Heart right ventricle (tissue), 16 donors: Measurements from ENCODE around the gene IZUMO4. TPM values are rescaled to one million over a fixed set of nuclear protein-coding genes. Genes with fewer than 3 reads are reported as not detected.

Experiments
- ATAC-seq, 8 donors: fragments of 200-7000 bp; cut with Tn5 transposase; one replicate each; pipeline ENCODE4 v1.9.1; 2020; ENCODE audit warnings: mild to moderate bottlenecking in 8 of 8, moderate library complexity in 8 of 8, moderate number of reproducible peaks in 1 of 8
- DNase-seq, 2 donors: peaks; one replicate each; pipeline ENCODE4 v3.0.0-alpha.2; 2020
- H3K27ac ChIP-seq, 10 donors: fragments of 200-600 bp; sonication (generic) in 2 of 10; one replicate each; pipeline versions ENCODE4 v1.5.0 to v1.8.0; 2020 to 2022; ENCODE audit warnings: mild to moderate bottlenecking in 3 of 10
- H3K27me3 ChIP-seq, 7 donors: fragments of 200-600 bp; one replicate each; pipeline ENCODE4 v1.8.0; 2021 to 2022; ENCODE audit warnings: mild to moderate bottlenecking in 2 of 7
- H3K36me3 ChIP-seq, 9 donors: fragments of 200-600 bp; sonication (generic) in 1 of 9; one replicate each; pipeline versions ENCODE4 v1.5.0 to v1.8.0; 2020 to 2022; ENCODE audit warnings: mild to moderate bottlenecking in 2 of 9
- H3K4me1 ChIP-seq, 9 donors: fragments of 200-600 bp; sonication (generic) in 1 of 9; one replicate each; pipeline versions ENCODE4 v1.5.0 to v1.8.0; 2020 to 2022; ENCODE audit warnings: mild to moderate bottlenecking in 4 of 9
- H3K4me3 ChIP-seq, 10 donors: fragments of 200-600 bp; sonication (generic) in 2 of 10; one replicate each; pipeline versions ENCODE4 v1.5.0 to v1.8.0; 2020 to 2022; ENCODE audit warnings: mild to moderate bottlenecking in 7 of 10, moderate library complexity in 2 of 10
- H3K9me3 ChIP-seq, 11 donors: fragments of 200-600 bp in 10 of 11; sonication (generic) in 2 of 11; one replicate each; pipeline versions ENCODE4 v1.5.0 to v1.8.0; 2013 to 2022; ENCODE audit warnings: mild to moderate bottlenecking in 2 of 11, control low read depth in 1 of 11, moderate library complexity in 1 of 11
- CTCF ChIP-seq, 9 donors: fragments of 200-600 bp; sonication (generic) in 2 of 9; IDR thresholded peaks; one replicate each; pipeline versions ENCODE4 v1.5.0 to v1.8.0; 2021 to 2022; ENCODE audit warnings: antibody characterized with exemption in 9 of 9, mild to moderate bottlenecking in 5 of 9, moderate library complexity in 1 of 9
- whole genome bisulfite sequencing, 2 donors: extraction: QIAGEN DNeasy Blood & Tissue Kit; methylation state at CpG; one replicate each; pipeline ENCODE4 v1.1.7; 2013; ENCODE audit warnings: inconsistent platforms in 1 of 2; 5-methylcytosine and 5-hydroxymethylcytosine counted together
- intact Hi-C, 10 donors: fragments of 100-400 bp; cut with DNase I; formaldehyde crosslinking; loops; one replicate each; pipeline versions ENCODE4 v1.11.1 to v1.14.2; 2022
- polyA plus RNA-seq, 2 donors: library from polyadenylated mRNA; stranded (reverse); fragments of 200-250 nt; gene quantifications; one replicate each; pipeline ENCODE4 v1.2.3, GENCODE V29; 2013
- total RNA-seq, 10 donors: library from RNA; stranded (reverse); fragmentation: NEBNext Ultra II Directional in 3 of 10; extraction: Animal tissue kit (Norgen Biotek cat#: 25700) in 3 of 10; gene quantifications; one replicate each; pipeline versions ENCODE4 v1.2.1 to v1.2.4, GENCODE V29; 2021 to 2023
- donor health status: Arrhythmogenic right ventricular cardiomyopathy.
- donor health status: ischemic (EF 13 %, LVEDD 7.1; RV severe dilation, severe dysfunction).
- donor health status: healthy with polysubstance abuse.
- donor health status: DM: no; HTN: yes; CAD: no.
- donor health status: DM: no; HTN: no; CAD: no.
- donor health status: ischemic (EF 25% LVEDD 6.9; RV normal size, moderate dysfunction).
- donor health status: ischemic (EF 25% LVEDD 5.7; RV mildly dilated, moderate dysfunction).
- donor health status: healthy.
- donor health status: DM: yes; HTN: yes; CAD: no.
- donor health status: Ischemic cardiomyopathy.
- donor health status: ischemic (EF 35%, LVEDD 5.7; RV mildly dilated, moderate dysfunction).
- donor health status: nonischemic (EF 11% LVEDD 7.7; RV severe dilation, severe dysfunction).
- donor health status: DM: yes; HTN: yes; CAD: no.
- donor health status: PGD.
- donor health status: ischemic (EF 29% LVEDD 5.4; RV normal size, mild dysfunction).
- donor health status: nonischemic (EF 23%, LVEDD 6.1; RV moderate dilation, normal function).

The IZUMO4 gene
- total and polyA plus RNA-seq, 12 donors = 1.2 to 13.1 (median 2.7) TPM

GRCh38 chr19:2097203-2097885 lies 629 bp downstream of the IZUMO4 start:
- ATAC-seq = no peak
- peak overlapping the region in 9 of 10 donors; percentile 14 to 73 (median 35) for H3K27ac ChIP-seq
- TF ChIP-seq CTCF (IDR thresholded peaks at IDR 0.05) = no peak
- peaks cover 0 to 45% (median 17%) of the 10 kb centered on the region in 9 donors for H3K36me3 ChIP-seq
- DNase-seq = no peak
- WGBS, 2 donors = 28 to 31% methylated on average over 30 of the region's 30 CpGs
- H3K4me1 ChIP-seq = peaks cover 13 to 48% (median 34%) of the 10 kb centered on the region in 9 donors
- H3K9me3 ChIP-seq = no peaks in the 10 kb centered on the region
- H3K4me3 ChIP-seq = peak overlapping the region in 9 of 10 donors; percentile 37 to 95 (median 58)
- intact Hi-C loops = loop anchor here in 2 of 10 donors (2.0 to 5.0 kb wide), 2 partner anchors 53 to 55 kb away; partner anchors contain the start of gene AP3D1 (in 2 of the 2)
- H3K27me3 ChIP-seq = no peaks in the 10 kb centered on the region

GRCh38 chr19:2097886-2098327 lies 1.2 kb downstream of the IZUMO4 start:
- ATAC-seq = no peak
- intact Hi-C loops = loop anchor here in 2 of 10 donors (2.0 to 5.0 kb wide), 2 partner anchors 53 to 54 kb away; partner anchors contain the start of gene AP3D1 (in 2 of the 2)

GRCh38 chr19:2099054-2099501 lies 2.4 kb downstream of the IZUMO4 start:
- intact Hi-C loops = loop anchor here in 1 of 10 donors (5.0 kb wide), 1 partner anchor 53 kb away; the partner anchor contains the start of gene AP3D1
- Histone ChIP-seq H3K27me3 (no peaks in the 10 kb centered on the region), H3K4me3 (no peak overlapping the region), H3K4me1 (peaks cover 13 to 30% (median 24%) of the 10 kb centered on the region in 9 donors), H3K9me3 (no peaks in the 10 kb centered on the region), H3K27ac (peak overlapping the region in 1 of 10 donors; percentile 10), H3K36me3 (peaks cover 0 to 50% (median 17%) of the 10 kb centered on the region in 9 donors)
- no peak for ATAC-seq
- no peak for TF ChIP-seq CTCF (IDR thresholded peaks at IDR 0.05)
- DNase-seq = no peak
- WGBS, 2 donors = 75 to 77% methylated on average over 14 to 16 of the region's 16 CpGs

More at GRCh38 chr19:2097886-2098327, 1.2 kb downstream of the IZUMO4 start:
- Histone ChIP-seq H3K27me3 (no peaks in the 10 kb centered on the region), H3K27ac (no peak overlapping the region), H3K36me3 (peaks cover 0 to 47% (median 17%) of the 10 kb centered on the region in 9 donors), H3K4me1 (peaks cover 13 to 42% (median 29%) of the 10 kb centered on the region in 9 donors), H3K4me3 (no peak overlapping the region), H3K9me3 (no peaks in the 10 kb centered on the region)
- TF ChIP-seq CTCF (IDR thresholded peaks at IDR 0.05) = no peak
- WGBS, 2 donors = 82% methylated on average over 23 of the region's 23 CpGs
- DNase-seq = no peak

GRCh38 chr19:2099937-2100718 lies 3.4 kb downstream of the IZUMO4 start:
- H3K4me3 ChIP-seq = no peak overlapping the region
- DNase-seq = no peak
- no peak overlapping the region for H3K27ac ChIP-seq
- 88 to 92% methylated on average over 37 to 39 of the region's 39 CpGs for WGBS, 2 donors
- peaks cover 0 to 55% (median 17%) of the 10 kb centered on the region in 9 donors for H3K36me3 ChIP-seq
- peaks cover 0 to under 1% (median 0%) of the 10 kb centered on the region in 11 donors for H3K9me3 ChIP-seq
- H3K4me1 ChIP-seq = peaks cover 7 to 20% (median 15%) of the 10 kb centered on the region in 9 donors
- intact Hi-C loops = loop anchor here in 1 of 10 donors (5.0 kb wide), 1 partner anchor 52 kb away; the partner anchor contains the start of gene AP3D1
- H3K27me3 ChIP-seq = no peaks in the 10 kb centered on the region
- ATAC-seq = no peak
- TF ChIP-seq CTCF (IDR thresholded peaks at IDR 0.05) = no peak
